WERI-Rb-1 (cell line): Measurements from ENCODE around the gene JOSD1.

Experiments used
- DNase-seq: peaks from one replicate; pipeline ENCODE4 v3.0.0-alpha.2; 2020
- H3K27ac ChIP-seq: fragments of 250-450 bp; sonication (Bioruptor Pico); 2 replicates; pipeline ENCODE4 v1.5.1; 2020; ENCODE audit warnings: mild to moderate bottlenecking, moderate library complexity
- H3K27me3 ChIP-seq: fragments of 250-450 bp; sonication (Bioruptor Pico); 2 replicates; pipeline ENCODE4 v1.5.1; 2021; ENCODE audit warnings: mild to moderate bottlenecking, low read depth, moderate library complexity; ENCODE audit not compliant: insufficient read depth, severe bottlenecking
- H3K36me3 ChIP-seq: fragments of 250-450 bp; sonication (Bioruptor Pico); 2 replicates; pipeline ENCODE4 v1.5.1; 2020; ENCODE audit warnings: mild to moderate bottlenecking, moderate library complexity
- H3K4me3 ChIP-seq: 2 replicates; pipeline ENCODE4 v1.5.1; 2011; ENCODE audit warnings: low read depth, mild to moderate bottlenecking, control low read depth, low read length
- H3K9me3 ChIP-seq: fragments of 250-450 bp; sonication (Bioruptor Pico); 2 replicates; pipeline ENCODE4 v1.5.1; 2021; ENCODE audit warnings: mild to moderate bottlenecking, moderate library complexity; ENCODE audit not compliant: severe bottlenecking
- CTCF ChIP-seq: IDR thresholded peaks from 2 replicates; pipeline ENCODE4 v1.5.1; 2011; ENCODE audit warnings: low read depth, mild to moderate bottlenecking, control low read depth, inconsistent platforms, low read length

Gene JOSD1

GRCh38 chr22:38638216-38638615 is 62.5 kb downstream of the JOSD1 start:
- no peak overlapping the region for H3K4me3 ChIP-seq
- DNase-seq, result no peak
- no peaks in the 10 kb centered on the region for H3K27me3 ChIP-seq
- H3K9me3 ChIP-seq, result no peaks in the 10 kb centered on the region
- H3K27ac ChIP-seq, result no peak overlapping the region
- TF ChIP-seq CTCF, result no peak
- peaks cover 41% of the 10 kb centered on the region for H3K36me3 ChIP-seq
